Measurements from ENCODE around the gene IL23R.

IL23R gene

GRCh38 chr1:67217417-67217816, 51.2 kb downstream of the IL23R start:
- TF ChIP-seq CTCF (IDR thresholded peaks at IDR 0.05; ENCODE audit: low read depth, low read length) = no peak

GRCh38 chr1:67217938-67218337, 51.7 kb downstream of the IL23R start:
- no peak overlapping the region for H3K4me3 ChIP-seq (ENCODE audit: low read depth, low read length)
- no peak for TF ChIP-seq CTCF (IDR thresholded peaks at IDR 0.05; ENCODE audit: low read depth, low read length)

More at GRCh38 chr1:67217417-67217816, 51.2 kb downstream of the IL23R start:
- H3K4me3 ChIP-seq (ENCODE audit: low read depth, low read length) = no peak overlapping the region

GRCh38 chr1:67224856-67225255, 58.6 kb downstream of the IL23R start:
- no peak overlapping the region for H3K4me3 ChIP-seq (ENCODE audit: low read depth, low read length)
- TF ChIP-seq CTCF (IDR thresholded peaks at IDR 0.05; ENCODE audit: low read depth, low read length) = no peak

- H3K4me3 ChIP-seq (ENCODE audit: low read depth, low read length) = no peak overlapping the region
- no peak for TF ChIP-seq CTCF (IDR thresholded peaks at IDR 0.05; ENCODE audit: low read depth, low read length)
These were observed 60.4 kb downstream of the IL23R start for GRCh38 chr1:67226688-67227087.

GRCh38 chr1:67227196-67227595, 60.9 kb downstream of the IL23R start:
- no peak overlapping the region for H3K4me3 ChIP-seq (ENCODE audit: low read depth, low read length)
- no peak for TF ChIP-seq CTCF (IDR thresholded peaks at IDR 0.05; ENCODE audit: low read depth, low read length)

GRCh38 chr1:67228791-67229190, 62.5 kb downstream of the IL23R start:
- no peak for TF ChIP-seq CTCF (IDR thresholded peaks at IDR 0.05; ENCODE audit: low read depth, low read length)
- H3K4me3 ChIP-seq (ENCODE audit: low read depth, low read length) = no peak overlapping the region

- no peak for TF ChIP-seq CTCF (IDR thresholded peaks at IDR 0.05; ENCODE audit: low read depth, low read length)
- no peak overlapping the region for H3K4me3 ChIP-seq (ENCODE audit: low read depth, low read length)
These were observed 64.3 kb downstream of the IL23R start for GRCh38 chr1:67230539-67230938.
